ENCODE results near the gene UBALD2.
"Not testable (repeated sequence)": the region's sequence is repeated elsewhere in the genome, so short reads cannot be mapped to it uniquely, and the experiment has no call there.

Gene UBALD2

GRCh38 chr17:76239538-76240274, 25.4 kb upstream of the UBALD2 start:
- no peak for DNase-seq (ENCODE audit: low spot score)
- TF ChIP-seq, protein P1, sequence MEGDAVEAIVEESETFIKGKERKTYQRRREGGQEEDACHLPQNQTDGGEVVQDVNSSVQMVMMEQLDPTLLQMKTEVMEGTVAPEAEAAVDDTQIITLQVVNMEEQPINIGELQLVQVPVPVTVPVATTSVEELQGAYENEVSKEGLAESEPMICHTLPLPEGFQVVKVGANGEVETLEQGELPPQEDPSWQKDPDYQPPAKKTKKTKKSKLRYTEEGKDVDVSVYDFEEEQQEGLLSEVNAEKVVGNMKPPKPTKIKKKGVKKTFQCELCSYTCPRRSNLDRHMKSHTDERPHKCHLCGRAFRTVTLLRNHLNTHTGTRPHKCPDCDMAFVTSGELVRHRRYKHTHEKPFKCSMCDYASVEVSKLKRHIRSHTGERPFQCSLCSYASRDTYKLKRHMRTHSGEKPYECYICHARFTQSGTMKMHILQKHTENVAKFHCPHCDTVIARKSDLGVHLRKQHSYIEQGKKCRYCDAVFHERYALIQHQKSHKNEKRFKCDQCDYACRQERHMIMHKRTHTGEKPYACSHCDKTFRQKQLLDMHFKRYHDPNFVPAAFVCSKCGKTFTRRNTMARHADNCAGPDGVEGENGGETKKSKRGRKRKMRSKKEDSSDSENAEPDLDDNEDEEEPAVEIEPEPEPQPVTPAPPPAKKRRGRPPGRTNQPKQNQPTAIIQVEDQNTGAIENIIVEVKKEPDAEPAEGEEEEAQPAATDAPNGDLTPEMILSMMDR (IDR thresholded peaks at IDR 0.05; ENCODE audit: extremely low read depth, insufficient read depth, missing control alignments), result no peak
- in situ Hi-C loops (cut with MboI; ENCODE audit: low pct_unique_long_range_greater_than_20kb, low sequenced_read_pairs, unreplicated experiment), result no loop called here

- in situ Hi-C loops (cut with MboI; ENCODE audit: low pct_unique_long_range_greater_than_20kb, low sequenced_read_pairs, unreplicated experiment), result no loop called here
Observed at GRCh38 chr17:76240461-76241203, 24.5 kb upstream of the UBALD2 start, which contains the start of gene RNF157. Gene RNF157, minus strand, starts transcription at chr17:76240493. Its CDS starts 253 bp downstream, at chr17:76240240.

DNA sequence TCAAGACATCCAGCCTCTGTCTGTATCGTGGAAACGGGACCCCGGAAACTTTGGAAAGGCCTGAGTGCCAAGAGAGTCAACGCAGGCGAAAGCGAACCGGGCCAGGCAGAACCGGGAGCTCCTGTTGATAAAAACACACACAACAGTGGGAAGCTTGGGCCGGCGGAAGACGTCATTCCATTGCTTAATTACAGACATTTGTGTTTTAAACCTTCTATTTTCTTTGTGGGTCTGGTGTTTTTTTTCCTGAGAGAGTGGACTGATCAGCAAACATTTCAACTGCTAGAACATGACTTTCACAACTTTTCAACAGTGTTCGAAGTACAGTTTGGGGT, 24.0 kb upstream of the UBALD2 start:
- in situ Hi-C loops (cut with MboI; ENCODE audit: low pct_unique_long_range_greater_than_20kb, low sequenced_read_pairs, unreplicated experiment), result no loop called here
- TF ChIP-seq, protein P1 (IDR thresholded peaks at IDR 0.05; ENCODE audit: extremely low read depth, insufficient read depth, missing control alignments), result no peak

More at GRCh38 chr17:76240461-76241203, 24.5 kb upstream of the UBALD2 start, which contains the start of gene RNF157:
- peak; percentile 89 for DNase-seq (ENCODE audit: low spot score)
- TF ChIP-seq, protein P1 (IDR thresholded peaks at IDR 0.05; ENCODE audit: extremely low read depth, insufficient read depth, missing control alignments), result no peak

GRCh38 chr17:76241691-76242255, 23.4 kb upstream of the UBALD2 start:
- DNase-seq (ENCODE audit: low spot score), result no peak
- in situ Hi-C loops (cut with MboI; ENCODE audit: low pct_unique_long_range_greater_than_20kb, low sequenced_read_pairs, unreplicated experiment), result no loop called here
- TF ChIP-seq, protein P1 (IDR thresholded peaks at IDR 0.05; ENCODE audit: extremely low read depth, insufficient read depth, missing control alignments), result no peak

More for the DNA sequence above, 24.0 kb upstream of the UBALD2 start:
- no peak for DNase-seq (ENCODE audit: low spot score)

DNA sequence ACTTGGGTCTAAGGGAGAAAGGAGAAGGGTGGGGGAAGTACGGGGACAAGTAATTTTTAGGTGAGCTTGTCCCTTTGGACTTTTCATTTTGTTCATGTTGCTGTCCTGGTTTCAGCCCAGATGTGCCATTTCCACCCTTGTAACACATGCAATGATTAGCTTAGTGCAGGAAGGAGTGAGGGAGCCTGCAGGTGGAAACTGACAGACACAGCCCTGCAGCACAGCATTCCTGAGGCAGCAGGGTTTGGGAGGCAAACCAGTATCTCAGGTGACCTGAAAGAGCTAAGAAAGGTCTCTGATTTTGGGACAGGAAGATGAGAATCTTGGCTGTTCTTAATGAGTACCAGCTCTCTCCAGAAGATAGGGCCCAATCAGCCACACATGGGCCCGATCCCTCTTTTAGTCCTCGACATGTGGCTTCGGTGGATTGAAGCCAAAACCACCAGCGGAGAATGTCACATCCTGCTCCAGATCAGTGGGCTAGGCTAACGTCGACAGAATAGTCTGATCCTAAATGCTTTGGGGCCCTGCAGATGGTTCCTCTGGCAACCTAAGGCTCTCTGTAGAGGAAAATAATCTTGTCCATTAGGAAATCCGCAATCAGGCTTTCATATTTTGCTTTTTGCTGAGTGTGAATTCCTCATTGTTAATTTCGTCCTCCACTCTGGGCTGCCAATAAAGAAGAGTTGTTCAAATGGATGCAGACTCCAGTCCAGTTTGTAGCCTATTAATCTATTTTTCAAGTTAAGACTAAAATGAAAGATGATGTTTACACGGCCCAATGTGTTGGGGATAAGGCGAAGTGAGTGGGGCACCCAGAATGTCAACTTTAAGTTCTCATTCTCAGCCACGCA, 21.1 kb upstream of the UBALD2 start:
- TF ChIP-seq, protein P1 (IDR thresholded peaks at IDR 0.05; ENCODE audit: extremely low read depth, insufficient read depth, missing control alignments), result no peak
- in situ Hi-C loops (cut with MboI; ENCODE audit: low pct_unique_long_range_greater_than_20kb, low sequenced_read_pairs, unreplicated experiment), result no loop called here
- no peak for DNase-seq (ENCODE audit: low spot score)

DNA sequence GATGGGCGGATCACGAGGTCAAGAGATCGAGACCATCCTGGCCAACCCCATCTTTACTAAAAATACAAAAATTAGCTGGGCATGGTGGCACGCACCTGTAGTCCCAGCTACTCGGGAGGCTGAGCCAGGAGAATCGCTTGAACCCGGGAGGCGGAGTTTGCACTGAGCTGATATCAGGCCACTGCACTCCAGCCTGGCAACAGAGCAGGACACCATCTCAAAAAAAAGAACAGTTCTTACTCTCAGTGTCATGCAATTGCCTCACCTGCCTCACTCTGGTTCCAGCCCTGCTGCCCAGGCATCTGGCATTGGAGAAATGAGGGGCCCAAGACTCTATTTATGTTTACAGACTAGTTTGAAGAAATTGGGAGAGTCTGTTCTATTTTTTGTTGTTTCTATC, 20.4 kb upstream of the UBALD2 start:
- in situ Hi-C loops (cut with MboI; ENCODE audit: low pct_unique_long_range_greater_than_20kb, low sequenced_read_pairs, unreplicated experiment); DNase-seq (ENCODE audit: low spot score): not testable (repeated sequence)
